Measurements from ENCODE around the gene WWOX. TPM values are rescaled to one million over a fixed set of nuclear protein-coding genes. Genes with fewer than 3 reads are reported as not detected.

Gene WWOX
- total RNA-seq, 1 donor from 2014 or later = 43.2 TPM

- H3K4me3 Mint-ChIP-seq (ENCODE audit: low read depth) = no peak overlapping the region
- no peaks in the 10 kb centered on the region for H3K9me3 Mint-ChIP-seq (ENCODE audit: low read depth)
- no peak for TF ChIP-seq CTCF (IDR thresholded peaks at IDR 0.05; ENCODE audit: unreplicated experiment)
- no peak for DNase-seq (ENCODE audit: low spot score, unreplicated experiment)
- H3K27ac Mint-ChIP-seq = no peak overlapping the region
- no peaks in the 10 kb centered on the region for H3K27me3 Mint-ChIP-seq
- H3K36me3 Mint-ChIP-seq (ENCODE audit: insufficient read depth) = no peaks in the 10 kb centered on the region
- no peaks in the 10 kb centered on the region for H3K4me1 Mint-ChIP-seq (ENCODE audit: low read depth)
These were observed 430.8 kb downstream of the WWOX start for GRCh38 chr16:78530283-78530682.

- Mint-ChIP-seq H3K27me3 (no peaks in the 10 kb centered on the region), H3K36me3 (ENCODE audit: insufficient read depth) (no peaks in the 10 kb centered on the region), H3K9me3 (ENCODE audit: low read depth) (no peaks in the 10 kb centered on the region), H3K4me1 (ENCODE audit: low read depth) (no peaks in the 10 kb centered on the region), H3K27ac (no peak overlapping the region), H3K4me3 (ENCODE audit: low read depth) (no peak overlapping the region)
- no peak for DNase-seq (ENCODE audit: low spot score, unreplicated experiment)
- TF ChIP-seq CTCF (IDR thresholded peaks at IDR 0.05; ENCODE audit: unreplicated experiment) = no peak
These were observed 435.6 kb downstream of the WWOX start for GRCh38 chr16:78535098-78535497.

GRCh38 chr16:78537511-78537910 is 438.1 kb downstream of the WWOX start:
- H3K36me3 Mint-ChIP-seq (ENCODE audit: insufficient read depth) = no peaks in the 10 kb centered on the region
- peak overlapping the region; percentile 11 for H3K27ac Mint-ChIP-seq
- no peak overlapping the region for H3K4me3 Mint-ChIP-seq (ENCODE audit: low read depth)
- no peaks in the 10 kb centered on the region for H3K4me1 Mint-ChIP-seq (ENCODE audit: low read depth)
- TF ChIP-seq CTCF (IDR thresholded peaks at IDR 0.05; ENCODE audit: unreplicated experiment) = no peak
- DNase-seq (ENCODE audit: low spot score, unreplicated experiment) = no peak
- no peaks in the 10 kb centered on the region for H3K9me3 Mint-ChIP-seq (ENCODE audit: low read depth)
- H3K27me3 Mint-ChIP-seq = no peaks in the 10 kb centered on the region

GRCh38 chr16:78538292-78538691 is 438.8 kb downstream of the WWOX start:
- no peak for TF ChIP-seq CTCF (IDR thresholded peaks at IDR 0.05; ENCODE audit: unreplicated experiment)
- no peaks in the 10 kb centered on the region for H3K27me3 Mint-ChIP-seq
- no peak for DNase-seq (ENCODE audit: low spot score, unreplicated experiment)
- no peaks in the 10 kb centered on the region for H3K9me3 Mint-ChIP-seq (ENCODE audit: low read depth)
- H3K27ac Mint-ChIP-seq = no peak overlapping the region
- H3K36me3 Mint-ChIP-seq (ENCODE audit: insufficient read depth) = no peaks in the 10 kb centered on the region
- H3K4me3 Mint-ChIP-seq (ENCODE audit: low read depth) = no peak overlapping the region
- H3K4me1 Mint-ChIP-seq (ENCODE audit: low read depth) = no peaks in the 10 kb centered on the region

- no peaks in the 10 kb centered on the region for H3K9me3 Mint-ChIP-seq (ENCODE audit: low read depth)
- H3K27ac Mint-ChIP-seq = no peak overlapping the region
- H3K4me1 Mint-ChIP-seq (ENCODE audit: low read depth) = no peaks in the 10 kb centered on the region
- no peak overlapping the region for H3K4me3 Mint-ChIP-seq (ENCODE audit: low read depth)
- TF ChIP-seq CTCF (IDR thresholded peaks at IDR 0.05; ENCODE audit: unreplicated experiment) = no peak
- H3K27me3 Mint-ChIP-seq = no peaks in the 10 kb centered on the region
- DNase-seq (ENCODE audit: low spot score, unreplicated experiment) = no peak
- H3K36me3 Mint-ChIP-seq (ENCODE audit: insufficient read depth) = no peaks in the 10 kb centered on the region
These were observed 439.5 kb downstream of the WWOX start for GRCh38 chr16:78538919-78539318.
